ELF-1 (cell line): Measurements from ENCODE around the gene ZNF776.
"Not testable (repeated sequence)": the region's sequence is repeated elsewhere in the genome, so short reads cannot be mapped to it uniquely, and the experiment has no call there.

ENCODE experiments used
- DNase-seq: peaks from one replicate; pipeline ENCODE4 v3.0.0-alpha.2; 2016; ENCODE audit warnings: low read depth, low spot score

The ZNF776 gene

DNA sequence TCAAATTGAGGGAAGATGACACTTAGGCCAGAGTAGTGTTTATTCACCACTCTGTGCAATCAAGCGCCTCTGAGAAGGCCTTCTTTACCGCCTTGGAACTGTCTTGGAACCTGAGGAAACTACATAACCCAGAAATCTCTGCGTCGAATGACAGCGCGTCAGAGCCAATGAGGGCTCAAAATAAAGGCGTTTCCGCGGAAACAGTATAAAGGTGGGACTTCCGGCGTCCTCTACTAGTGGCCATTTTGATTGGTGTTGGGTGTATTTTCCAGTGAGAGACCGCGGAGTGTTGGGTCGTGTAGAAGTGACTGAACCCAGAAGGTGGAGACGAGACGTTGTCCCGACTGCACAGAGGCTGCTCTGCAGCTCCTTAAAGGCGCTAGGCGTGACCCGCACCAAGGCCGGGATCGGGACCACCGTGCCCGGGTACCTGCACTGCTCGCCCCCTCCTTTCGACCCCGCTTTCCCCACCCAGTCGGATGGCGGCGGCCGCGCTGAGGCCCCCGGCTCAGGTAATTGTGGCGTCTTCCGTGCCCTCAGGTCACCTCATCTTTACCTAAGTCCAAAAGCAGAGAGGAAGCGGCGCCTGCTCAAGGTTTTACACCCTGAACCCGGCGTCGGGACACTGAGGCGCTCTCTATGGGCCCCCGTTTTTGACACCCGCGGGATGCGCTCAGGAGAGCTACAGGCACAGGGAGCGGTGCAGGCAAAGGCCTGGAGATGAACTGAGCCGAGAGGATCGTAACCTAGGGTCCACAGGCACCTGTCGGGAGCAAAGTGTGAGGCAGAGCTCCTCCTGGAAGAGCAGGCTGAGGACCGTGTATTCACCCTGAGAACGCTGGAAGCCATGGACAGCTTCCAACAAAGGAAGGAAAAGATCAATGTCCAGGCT, at the start of gene ZNF776:
Gene ZNF776, plus strand, starts transcription at position 236 of the 892 bp plus-strand sequence. Its CDS starts 244 bp downstream, at position 480.
- peak; percentile 91 for DNase-seq

DNA sequence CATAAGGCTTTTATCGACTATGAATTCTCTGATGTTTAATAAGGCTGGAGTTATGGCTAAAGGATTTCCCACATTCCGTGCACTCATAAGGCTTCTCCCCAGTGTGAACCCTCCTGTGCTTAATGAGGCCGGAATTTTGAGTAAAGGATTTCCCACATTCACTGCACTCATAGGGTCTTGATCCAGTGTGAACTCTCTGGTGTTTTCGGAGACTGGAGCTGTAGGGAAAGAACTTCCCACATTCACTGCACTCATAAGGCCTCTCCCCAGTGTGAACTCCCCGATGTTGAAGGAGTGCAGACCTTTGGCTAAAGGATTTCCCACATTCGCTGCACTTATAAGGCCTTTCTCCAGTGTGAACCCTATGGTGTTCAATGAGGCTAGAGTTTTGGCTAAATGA, 45.0 kb upstream of the ZNF776 start:
- no peak for DNase-seq

DNA sequence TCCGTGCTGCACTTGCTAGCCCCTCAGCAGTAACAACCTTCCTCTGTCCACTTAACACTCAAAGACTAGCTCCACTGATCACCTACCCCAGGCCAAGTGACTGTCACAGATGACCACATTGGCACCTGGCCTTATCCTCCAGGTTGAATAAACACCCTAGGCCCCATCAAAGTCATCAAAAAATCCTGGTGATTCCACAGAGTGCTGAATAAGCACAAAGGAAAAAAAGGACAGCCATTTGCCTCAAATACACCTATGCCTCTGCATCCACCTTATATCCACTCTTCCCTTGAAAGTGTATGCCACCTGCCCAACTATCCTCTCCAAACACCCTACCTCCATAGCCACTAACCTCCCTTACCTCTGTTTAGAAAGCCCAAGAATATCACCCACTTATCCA, 40.3 kb upstream of the ZNF776 start:
- no peak for DNase-seq

DNA sequence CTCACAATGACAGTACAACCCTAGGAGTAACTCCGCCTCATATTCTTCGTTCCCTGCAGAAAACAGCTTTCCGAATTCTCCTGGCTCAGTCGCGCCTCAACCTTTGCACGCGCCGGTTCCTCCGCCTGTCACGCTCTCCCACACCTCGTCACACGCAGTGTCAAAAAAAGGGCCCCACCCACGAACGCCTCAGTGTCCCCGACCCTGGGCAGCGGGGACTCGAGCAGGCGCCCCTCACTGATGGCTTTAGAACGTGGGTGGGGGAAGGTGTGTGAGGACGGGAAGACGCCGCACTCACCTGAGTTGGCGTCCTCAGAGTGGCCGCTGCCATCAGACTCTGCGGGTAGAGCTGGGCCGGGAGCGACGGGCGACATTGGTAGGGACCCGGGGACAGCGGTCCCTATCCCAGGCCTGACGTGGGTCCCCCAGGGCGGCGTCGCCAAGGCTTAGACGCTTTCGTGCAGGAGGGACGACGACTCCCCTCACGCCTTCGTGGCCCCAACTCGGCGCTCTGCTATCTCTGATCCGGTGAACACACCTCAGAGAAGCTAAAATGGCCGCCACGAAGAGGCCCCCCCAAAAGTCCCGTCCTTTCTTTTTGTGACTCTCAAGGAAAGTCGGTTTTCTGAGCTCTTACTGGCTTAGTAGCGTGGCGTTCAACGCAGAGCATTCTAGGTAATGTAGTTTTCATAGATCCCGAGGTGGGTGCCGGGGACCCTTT, 37.8 kb upstream of the ZNF776 start, which contains the start of gene ZNF154:
Gene ZNF154, minus strand, starts transcription at position 564 of the 721 bp plus-strand sequence. Its CDS starts 233 bp downstream, at position 331.
- DNase-seq, result peak; percentile 89

DNA sequence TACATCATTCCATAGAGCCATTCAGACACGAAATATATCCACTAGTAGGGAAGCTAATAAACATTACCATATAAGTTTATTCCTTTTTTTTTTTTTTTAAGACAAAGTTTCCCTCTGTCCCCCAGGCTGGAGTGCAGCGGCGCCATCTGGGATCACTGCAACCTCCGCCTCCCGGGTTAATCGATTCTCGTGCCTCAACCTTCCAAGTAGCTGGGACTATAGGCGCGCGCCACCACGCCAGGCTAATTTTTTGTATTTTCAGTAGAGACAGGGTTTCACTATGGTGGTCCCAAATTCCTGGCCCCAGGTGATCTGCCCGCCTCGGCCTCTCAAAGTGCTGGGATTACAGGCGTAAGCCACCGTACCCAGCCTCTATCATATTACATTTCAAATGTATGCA, 37.0 kb upstream of the ZNF776 start:
- DNase-seq, result no peak

DNA sequence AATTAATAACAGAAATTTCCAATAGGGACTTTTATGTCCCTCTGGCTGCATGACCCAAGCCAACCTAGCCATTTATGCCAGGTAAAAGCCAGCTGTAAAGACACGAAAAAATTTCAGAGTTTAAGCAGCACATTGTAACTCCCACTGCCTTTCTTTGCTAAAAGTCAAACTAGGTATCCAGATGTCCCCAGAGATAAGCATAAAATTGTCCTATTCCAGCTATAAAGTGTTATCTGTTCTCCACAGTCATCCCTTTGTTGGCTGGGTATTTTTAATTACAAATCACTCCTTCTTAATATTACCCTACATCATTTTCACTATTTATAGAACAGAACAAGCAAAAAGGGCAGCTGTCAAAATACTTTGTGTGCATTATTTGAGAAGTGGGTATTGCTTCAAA, 34.4 kb upstream of the ZNF776 start:
- no peak for DNase-seq

DNA sequence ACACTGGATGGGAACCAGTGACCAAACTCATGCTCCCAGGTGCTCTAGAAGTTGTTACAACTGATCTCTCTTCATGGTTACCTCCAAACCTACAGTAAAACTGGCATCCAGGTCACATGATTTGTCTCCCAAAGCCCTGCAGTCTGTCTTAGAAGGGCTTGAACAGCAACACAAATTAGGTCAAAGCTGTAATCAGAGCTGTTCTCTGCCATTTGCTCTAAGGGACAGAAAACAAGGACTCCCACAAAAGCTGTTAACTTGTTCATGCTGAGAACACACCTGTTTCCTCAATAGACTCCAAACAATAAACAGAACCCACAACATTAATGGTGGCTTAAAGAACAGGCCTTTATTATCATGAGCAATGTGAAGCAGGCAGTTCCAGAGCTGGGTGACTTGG, 27.2 kb upstream of the ZNF776 start:
- DNase-seq, result no peak

DNA sequence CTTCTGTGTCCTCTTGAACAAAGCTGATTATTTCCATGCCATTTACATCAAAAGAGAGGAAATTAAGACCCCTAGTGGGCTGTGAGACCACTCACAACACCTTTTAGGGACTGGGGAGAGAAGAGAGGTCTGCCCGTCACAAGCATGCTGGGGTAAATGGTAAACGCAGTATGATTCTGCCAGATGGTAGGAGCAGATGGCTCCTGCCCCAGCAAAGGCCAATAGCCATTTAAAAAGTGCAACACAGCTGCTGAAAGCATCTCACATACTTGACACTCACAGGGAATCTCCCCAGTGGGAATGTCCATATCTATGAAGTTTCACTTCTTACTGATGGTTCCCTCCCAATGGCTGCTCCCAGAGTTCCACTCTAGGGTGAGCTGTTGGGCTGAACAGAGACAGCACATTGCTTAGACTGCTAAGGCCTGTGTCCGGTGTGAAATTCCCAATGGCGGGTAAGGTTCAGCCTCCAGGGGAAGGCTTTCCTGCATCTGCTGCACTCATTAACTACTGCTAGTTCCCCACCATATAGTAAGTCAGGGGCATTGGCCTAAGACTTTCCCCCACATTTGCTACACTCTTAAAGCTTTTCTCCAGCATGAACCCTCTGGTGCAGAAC, 26.6 kb upstream of the ZNF776 start:
- no peak for DNase-seq

DNA sequence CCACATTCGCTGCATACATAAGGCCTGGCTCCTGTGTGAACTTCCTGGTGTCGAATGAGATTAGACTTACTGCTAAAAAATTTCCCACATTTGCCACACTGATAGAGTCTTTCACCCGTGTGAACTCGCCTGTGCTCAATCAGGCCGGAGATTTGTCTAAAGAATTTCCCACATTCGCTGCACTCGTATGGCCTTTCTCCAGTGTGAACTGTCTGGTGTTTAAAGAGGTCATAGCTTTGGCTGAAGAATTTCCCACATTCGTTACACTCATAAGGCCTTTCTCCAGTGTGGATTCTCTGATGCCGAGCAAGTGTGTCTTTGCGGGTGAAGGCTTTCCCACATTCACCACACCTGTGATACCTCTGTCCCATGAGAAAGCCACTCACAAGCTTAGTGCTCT, 25.7 kb upstream of the ZNF776 start:
- DNase-seq, result no peak

DNA sequence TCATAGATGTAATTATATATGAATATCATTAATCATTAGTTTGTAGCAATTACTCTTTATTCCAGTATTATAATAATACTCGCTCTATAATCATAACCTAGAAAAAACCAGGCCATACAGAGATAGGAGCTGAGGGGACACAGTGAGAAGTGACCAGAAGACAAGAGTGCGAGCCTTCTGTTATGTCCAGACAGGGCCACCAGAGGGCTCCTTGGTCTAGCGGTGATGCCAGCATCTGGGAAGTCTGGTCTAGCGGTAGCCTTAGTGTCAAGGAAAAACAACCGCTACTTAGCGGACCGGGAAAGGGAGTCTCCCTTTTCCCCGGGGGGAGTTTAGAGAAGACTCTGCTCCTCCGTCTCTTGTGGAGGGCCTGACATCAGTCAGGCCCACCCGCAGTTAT, 8.3 kb upstream of the ZNF776 start:
- DNase-seq, result peak; percentile 73

DNA sequence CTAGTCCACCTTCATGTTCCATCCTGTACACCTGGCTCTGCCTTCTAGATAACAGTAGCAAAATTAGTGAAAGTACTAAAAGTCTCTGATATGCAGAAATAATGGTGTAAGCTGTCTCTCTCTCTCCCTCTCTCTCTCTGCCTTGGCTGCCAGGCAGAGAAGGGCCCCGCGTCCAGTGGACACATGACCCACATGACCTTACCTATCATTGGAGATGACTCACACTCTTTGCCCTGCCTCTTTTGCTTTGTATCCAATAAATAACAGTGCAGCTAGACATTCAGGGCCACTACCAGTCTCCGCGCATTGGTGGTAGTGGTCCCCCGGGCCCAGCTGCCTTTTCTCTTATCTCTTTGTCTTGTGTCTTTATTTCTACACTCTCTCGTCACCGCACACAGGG, 7.8 kb upstream of the ZNF776 start:
- DNase-seq, result not testable (repeated sequence)

DNA sequence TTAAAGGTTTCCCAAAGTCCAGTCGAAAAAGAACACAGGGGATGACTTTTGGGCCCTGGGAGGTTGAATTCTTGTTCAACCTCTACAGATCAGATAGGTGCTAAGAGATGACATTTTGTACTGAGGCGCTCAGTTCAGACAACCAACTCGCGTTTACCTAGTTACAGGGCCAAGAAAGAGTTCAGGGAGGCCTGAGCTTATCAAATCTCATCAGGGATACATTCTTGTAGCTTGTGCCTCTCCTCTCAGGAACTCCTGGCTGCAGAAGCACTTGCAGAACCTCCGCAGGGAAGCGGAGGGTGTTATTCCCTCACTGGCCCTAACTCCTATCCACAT, 825 bp downstream of the ZNF776 start:
- DNase-seq, result no peak

DNA sequence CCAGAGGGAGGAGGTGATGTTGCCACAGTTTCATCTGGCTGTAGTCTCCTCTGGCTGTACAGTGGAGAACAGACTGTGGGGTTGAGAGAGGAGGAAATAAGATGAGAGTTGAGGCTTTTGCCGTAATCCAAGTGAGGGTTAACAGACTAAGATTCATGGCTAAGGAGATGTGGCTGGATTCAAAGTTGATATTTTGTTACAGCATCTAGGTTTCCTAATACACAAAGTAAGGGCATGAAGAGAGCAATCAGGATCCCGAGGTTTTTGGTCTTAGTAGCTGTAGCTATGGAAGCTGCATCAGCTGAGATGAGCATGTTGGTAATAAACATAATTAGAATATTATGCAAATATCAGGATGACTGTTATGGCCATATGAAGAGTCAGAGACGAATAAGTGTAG, 1.4 kb downstream of the ZNF776 start:
- DNase-seq, result no peak

DNA sequence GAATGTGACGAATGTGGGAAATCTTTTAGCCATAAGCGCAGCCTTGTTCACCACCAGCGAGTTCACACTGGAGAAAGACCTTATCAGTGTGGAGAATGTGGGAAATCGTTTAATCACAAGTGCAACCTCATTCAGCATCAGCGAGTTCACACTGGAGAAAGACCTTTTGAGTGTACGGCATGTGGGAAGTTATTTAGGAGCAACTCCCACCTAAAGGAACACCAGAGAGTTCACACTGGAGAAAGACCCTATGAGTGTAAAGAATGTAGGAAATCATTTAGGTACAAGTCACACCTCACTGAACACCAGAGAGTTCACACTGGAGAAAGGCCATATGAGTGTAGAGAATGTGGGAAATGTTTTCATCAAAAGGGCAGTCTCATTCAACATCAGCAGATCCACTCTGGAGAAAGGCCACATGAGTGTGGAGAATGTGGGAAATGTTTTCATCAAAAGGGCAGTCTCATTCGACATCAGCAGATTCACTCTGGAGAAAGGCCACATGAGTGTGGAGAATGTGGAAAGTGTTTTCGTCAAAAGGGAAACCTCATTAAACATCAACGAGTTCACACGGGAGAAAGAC, 7.6 kb downstream of the ZNF776 start:
- no peak for DNase-seq

DNA sequence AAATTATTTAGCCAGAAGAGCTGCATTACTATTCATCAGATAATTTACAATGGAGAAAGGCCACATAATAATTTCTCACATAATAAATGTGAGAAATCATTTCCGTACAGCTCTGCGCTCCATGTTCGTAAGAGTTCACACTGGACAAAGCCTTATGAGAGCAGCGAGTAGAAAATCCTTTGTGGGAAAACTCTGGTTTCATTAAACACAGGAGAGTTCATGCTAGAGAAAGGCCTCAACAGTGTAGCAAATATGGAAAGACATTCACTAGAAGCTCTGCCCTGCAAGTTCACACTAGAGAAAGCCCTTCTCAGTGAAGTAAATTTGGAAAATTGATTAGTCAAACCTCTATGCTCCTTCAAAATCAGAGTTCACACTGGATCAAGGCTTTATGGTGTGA, 8.4 kb downstream of the ZNF776 start:
- no peak for DNase-seq

DNA sequence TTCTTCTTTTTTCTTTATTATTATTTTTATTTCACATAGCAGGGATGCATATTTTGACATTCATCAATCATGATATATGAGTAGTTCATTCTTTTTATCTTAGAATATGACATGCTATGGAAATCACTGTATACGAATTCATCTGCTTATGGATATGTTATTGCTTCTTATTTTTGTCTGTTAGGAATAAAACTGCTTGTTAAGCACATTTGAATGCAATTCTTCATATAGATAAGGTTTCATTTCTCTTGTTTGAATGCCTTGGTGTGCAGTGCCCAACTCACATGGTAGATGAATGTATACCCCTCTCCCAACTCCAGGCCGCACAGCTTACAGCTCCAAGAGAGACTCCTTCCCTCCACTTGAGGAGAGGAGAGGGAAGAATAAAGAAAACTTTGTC, 11.3 kb downstream of the ZNF776 start:
- DNase-seq, result no peak

DNA sequence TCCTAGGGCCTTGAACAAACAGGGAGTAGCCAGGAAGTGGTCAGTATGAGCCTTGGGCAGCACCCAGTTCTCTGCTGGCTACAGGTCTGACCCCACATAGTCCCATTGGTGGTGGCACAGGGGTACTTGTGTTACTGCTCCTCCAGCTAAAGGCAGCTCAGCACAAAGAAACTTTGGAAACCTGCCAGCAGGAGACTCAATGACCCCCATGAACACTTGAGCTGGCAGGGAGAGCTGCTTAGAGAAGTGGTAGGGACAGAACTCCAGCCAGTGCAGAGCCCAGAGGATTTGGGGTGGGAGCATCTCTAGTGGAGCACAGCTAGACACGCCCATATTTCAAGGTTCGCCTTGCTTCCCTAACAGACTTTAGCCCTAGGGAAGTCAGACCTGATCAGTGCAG, 12.5 kb downstream of the ZNF776 start:
- no peak for DNase-seq

DNA sequence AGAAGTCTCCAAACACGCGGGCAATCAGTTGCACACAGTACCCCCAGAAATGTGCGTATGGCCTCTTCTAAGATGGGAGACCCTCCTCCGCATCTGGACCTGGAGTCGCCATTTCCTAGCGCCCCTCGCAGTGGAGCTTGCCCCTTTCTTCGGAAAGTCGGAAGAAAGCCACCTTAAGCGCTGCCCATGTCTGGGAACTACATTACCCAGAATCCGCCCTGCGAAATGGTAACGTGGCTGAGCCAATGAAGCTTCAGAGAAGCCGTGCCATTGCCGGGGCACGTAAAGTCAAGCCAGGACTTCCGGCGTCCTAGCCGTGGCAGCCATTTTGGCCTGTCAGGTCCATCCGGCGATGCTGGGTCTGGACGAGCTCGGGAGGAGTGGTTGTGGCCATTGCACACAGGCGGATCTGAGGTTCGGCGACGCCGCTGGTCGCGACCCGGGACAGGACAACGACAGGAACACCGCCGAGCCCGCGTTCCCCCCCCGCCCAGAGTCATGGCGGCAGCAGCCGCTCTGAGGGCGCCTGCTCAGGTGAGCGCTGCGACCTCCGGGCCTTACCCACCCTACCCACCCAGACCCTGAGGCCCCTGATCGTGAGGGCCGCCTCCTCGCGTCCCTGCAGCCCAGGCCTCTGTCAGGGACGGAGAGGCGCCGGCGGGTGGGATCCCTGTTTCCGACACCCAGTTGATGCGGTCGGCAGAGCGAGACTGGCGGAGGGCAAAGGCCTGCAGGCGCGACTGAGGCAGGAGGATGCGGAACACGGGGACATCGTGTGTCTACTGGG, 22.9 kb downstream of the ZNF776 start, which contains the start of gene ZNF586:
Gene ZNF586, plus strand, starts transcription at position 332 of the 787 bp plus-strand sequence. Its CDS starts 167 bp downstream, at position 499.
- DNase-seq, result peak; percentile 91

DNA sequence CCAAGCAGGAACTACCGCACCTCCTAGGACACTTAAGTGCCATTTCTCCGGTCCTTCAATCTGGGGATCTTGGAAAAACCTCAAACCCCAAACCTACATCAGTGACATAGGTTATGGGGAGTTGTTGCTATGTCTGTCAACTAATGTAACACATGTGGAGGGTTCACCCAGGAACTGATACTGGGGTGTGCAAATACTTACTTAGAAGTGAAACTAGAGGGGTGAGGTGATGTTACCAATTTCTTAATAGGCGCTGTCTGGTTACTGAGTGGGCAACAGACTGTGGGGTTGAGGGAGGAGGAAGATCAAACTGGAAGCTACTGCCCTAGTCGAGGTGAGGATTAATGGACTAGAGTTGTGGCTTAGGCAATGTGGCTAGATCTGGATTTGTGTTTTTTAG, 24.8 kb downstream of the ZNF776 start:
- no peak for DNase-seq

DNA sequence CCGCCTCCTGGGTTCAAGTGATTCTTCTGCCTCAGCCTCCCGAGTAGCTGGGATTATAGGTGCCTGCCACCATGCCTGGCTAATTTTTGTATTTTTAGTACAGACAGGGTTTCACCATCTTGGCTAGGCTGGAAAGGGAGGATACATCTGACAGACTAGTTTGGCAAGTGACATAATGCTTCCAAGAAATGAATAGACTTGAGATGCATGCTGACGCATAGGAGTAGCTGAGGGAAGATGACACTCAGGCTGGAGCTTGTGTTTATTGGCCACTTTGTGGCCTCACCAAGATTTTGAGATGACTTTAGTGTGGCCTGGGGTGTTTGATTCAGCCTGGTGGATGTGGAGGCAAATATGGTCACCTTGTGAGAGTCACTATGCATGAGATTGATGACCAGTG, 26.9 kb downstream of the ZNF776 start:
- no peak for DNase-seq

DNA sequence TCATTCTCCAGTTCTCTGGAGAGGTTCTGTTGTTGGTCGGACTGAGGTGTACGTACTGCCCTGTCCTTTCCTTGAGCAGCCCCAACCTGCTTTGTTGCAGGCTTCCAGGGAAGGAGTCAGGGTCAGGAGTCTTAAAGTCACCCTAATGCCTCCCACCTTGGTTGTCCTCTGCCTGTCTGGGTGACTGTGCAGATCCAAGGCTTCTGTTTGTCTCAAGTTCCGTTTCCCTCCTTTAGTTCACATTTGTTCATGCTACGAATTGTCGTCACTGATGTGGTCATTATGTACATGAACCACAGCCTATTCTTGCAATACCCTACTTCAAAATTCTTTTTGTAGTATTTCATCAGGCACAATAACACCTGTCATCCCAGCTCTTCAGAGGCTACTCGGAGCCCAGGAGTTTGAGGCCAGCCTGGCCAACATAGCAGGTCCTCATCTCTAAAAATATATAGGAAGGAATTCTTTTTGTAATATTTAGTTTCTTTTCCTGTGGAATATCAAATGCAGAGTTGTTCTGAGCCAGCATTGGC, 30.2 kb downstream of the ZNF776 start:
- no peak for DNase-seq
